Measurements from ENCODE around the gene DAZL.

- TF ChIP-seq SOX6 (IDR thresholded peaks at IDR 0.05) (no peak), ZFP30 (CRISPR knock-in tag; IDR thresholded peaks at IDR 0.05; ENCODE audit: borderline replicate concordance) (no peak), PATZ1 (CRISPR knock-in tag; IDR thresholded peaks at IDR 0.05; ENCODE audit: borderline replicate concordance) (no peak), ZNF274 (IDR thresholded peaks at IDR 0.05; ENCODE audit: borderline replicate concordance, low read depth, low read length) (no peak), NFIC (IDR thresholded peaks at IDR 0.05) (no peak), JUN (IDR thresholded peaks at IDR 0.05; ENCODE audit: borderline replicate concordance, low read depth, low read length) (no peak), JUN (CRISPR knock-in tag; IDR thresholded peaks at IDR 0.05; ENCODE audit: borderline replicate concordance) (no peak)
Measured at GRCh38 chr3:16601537-16602005, 3.7 kb downstream of the DAZL start.
